HFFc6 (cell line): Measurements from ENCODE around the gene DRD1. TPM values are rescaled to one million over a fixed set of nuclear protein-coding genes. Genes with fewer than 3 reads are reported as not detected.
"Not testable (repeated sequence)": the region's sequence is repeated elsewhere in the genome, so short reads cannot be mapped to it uniquely, and the experiment has no call there.

Experiments used
- DNase-seq: peaks from one replicate; pipeline ENCODE4 v3.0.0-alpha.2; 2018
- H3K27ac Mint-ChIP-seq: 2 replicates; pipeline ENCODE4 v1.8.0; 2020; ENCODE audit warnings: mild to moderate bottlenecking, mixed read lengths
- H3K27me3 Mint-ChIP-seq: 2 replicates; pipeline ENCODE4 v1.8.0; 2021; ENCODE audit warnings: mild to moderate bottlenecking, moderate library complexity, mixed read lengths; ENCODE audit not compliant: insufficient read depth
- H3K36me3 Mint-ChIP-seq: 2 replicates; pipeline ENCODE4 v1.8.0; 2021; ENCODE audit warnings: low read depth, mixed read lengths
- H3K4me1 Mint-ChIP-seq: 2 replicates; pipeline ENCODE4 v1.8.0; 2020; ENCODE audit warnings: low read depth, mixed read lengths
- H3K4me3 Mint-ChIP-seq: 2 replicates; pipeline ENCODE4 v1.8.0; 2020; ENCODE audit warnings: mild to moderate bottlenecking, moderate library complexity, mixed read lengths
- H3K9me3 Mint-ChIP-seq: 2 replicates; pipeline ENCODE4 v1.8.0; 2020; ENCODE audit warnings: mild to moderate bottlenecking, mixed read lengths
- total RNA-seq, 6 experiments: library from RNA; stranded (reverse); fragmentation: NEBNext Ultra II Directional; extraction: Animal tissue kit (Norgen Biotek cat#: 25700); gene quantifications; 2 replicates in 1 of 6; 3 replicates in 5 of 6; pipeline ENCODE4 v1.2.3, GENCODE V29; 2021
- TF ChIP-seq, protein P1 (sequence below): fragments of 200-600 bp; sonication (generic); IDR thresholded peaks from 2 replicates; pipeline ENCODE4 v1.5.0; 2021; ENCODE audit warnings: antibody characterized with exemption, mild to moderate bottlenecking

DRD1 gene
- total RNA-seq, 6 experiments from 2014 or later: not detected

DNA sequence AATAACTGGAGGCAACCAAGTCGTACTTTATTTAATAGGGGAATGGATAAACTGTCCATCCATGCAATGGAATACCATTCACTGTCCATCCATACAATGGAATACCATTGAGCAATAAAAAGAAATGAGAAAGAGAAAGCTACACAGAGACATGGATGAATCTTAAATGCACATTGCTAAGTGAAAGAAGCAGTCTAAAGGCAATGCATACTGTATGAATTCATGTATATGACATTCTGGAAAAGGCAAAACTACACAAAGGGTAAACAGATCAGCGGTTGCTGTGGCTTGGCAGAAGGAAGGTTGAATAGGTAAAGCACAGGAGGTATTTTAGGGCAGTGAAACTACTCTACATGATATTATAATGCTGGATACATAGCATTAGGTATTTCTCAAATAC lies 16.2 kb downstream of the DRD1 start:
- no peaks in the 10 kb centered on the region for H3K27me3 Mint-ChIP-seq
- TF ChIP-seq, protein P1, sequence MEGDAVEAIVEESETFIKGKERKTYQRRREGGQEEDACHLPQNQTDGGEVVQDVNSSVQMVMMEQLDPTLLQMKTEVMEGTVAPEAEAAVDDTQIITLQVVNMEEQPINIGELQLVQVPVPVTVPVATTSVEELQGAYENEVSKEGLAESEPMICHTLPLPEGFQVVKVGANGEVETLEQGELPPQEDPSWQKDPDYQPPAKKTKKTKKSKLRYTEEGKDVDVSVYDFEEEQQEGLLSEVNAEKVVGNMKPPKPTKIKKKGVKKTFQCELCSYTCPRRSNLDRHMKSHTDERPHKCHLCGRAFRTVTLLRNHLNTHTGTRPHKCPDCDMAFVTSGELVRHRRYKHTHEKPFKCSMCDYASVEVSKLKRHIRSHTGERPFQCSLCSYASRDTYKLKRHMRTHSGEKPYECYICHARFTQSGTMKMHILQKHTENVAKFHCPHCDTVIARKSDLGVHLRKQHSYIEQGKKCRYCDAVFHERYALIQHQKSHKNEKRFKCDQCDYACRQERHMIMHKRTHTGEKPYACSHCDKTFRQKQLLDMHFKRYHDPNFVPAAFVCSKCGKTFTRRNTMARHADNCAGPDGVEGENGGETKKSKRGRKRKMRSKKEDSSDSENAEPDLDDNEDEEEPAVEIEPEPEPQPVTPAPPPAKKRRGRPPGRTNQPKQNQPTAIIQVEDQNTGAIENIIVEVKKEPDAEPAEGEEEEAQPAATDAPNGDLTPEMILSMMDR: no peak
- H3K4me3 Mint-ChIP-seq: no peak overlapping the region
- H3K4me1 Mint-ChIP-seq: no peaks in the 10 kb centered on the region
- H3K27ac Mint-ChIP-seq: no peak overlapping the region
- H3K36me3 Mint-ChIP-seq: no peaks in the 10 kb centered on the region; the same call in 1 of the 2 replicates
- DNase-seq: no peak
- no peaks in the 10 kb centered on the region; the same call in 1 of the 2 replicates for H3K9me3 Mint-ChIP-seq

DNA sequence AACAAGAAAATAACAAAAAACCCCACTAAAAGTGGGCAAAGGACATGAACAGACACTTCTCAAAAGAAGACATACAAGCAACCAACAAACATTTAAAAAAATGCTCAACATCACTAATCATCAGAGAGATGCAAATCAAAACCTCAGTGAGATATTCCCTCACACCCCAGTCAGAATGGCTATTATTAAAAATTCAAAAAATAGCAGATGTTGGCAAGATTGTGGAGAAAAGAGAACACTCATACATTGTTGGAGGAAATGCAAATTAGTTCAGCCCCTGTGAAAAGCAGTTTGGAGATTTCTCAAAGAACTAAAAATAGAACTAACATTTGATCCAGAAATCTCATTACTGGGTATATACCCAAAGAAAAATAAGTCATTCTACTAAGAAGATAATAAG lies 19.4 kb downstream of the DRD1 start:
- not testable (repeated sequence) for H3K27ac Mint-ChIP-seq, H3K36me3 Mint-ChIP-seq, H3K4me3 Mint-ChIP-seq, DNase-seq, H3K27me3 Mint-ChIP-seq, H3K4me1 Mint-ChIP-seq
- H3K9me3 Mint-ChIP-seq: peaks cover 25% of the 10 kb centered on the region

DNA sequence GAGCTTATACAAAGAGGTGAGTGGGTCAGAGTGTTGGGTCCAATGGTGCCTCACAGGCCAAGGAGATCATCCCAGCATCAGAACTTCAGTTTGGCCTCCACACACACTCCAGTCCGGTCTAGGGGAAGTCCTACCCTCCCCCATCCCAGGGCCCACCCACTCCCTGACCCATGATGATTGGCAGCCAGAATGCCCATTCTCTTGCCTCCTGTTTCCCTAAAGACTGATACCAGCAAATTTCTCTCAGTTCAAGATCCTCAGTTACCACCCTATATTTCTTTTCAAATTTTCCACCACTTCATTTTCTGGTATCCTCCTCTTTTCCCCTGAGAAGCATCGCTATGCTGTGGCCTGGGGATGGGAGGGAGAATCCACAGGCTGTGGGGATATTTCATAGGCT lies 21.9 kb downstream of the DRD1 start:
- Mint-ChIP-seq H3K36me3 (no peaks in the 10 kb centered on the region), H3K4me1 (no peaks in the 10 kb centered on the region), H3K9me3 (peaks cover 37% of the 10 kb centered on the region), H3K27me3 (no peaks in the 10 kb centered on the region; the same call in 1 of the 2 replicates), H3K27ac (no peak overlapping the region), H3K4me3 (no peak overlapping the region)
- TF ChIP-seq, protein P1: no peak
- DNase-seq: no peak

GRCh38 chr5:175420383-175420782 lies 23.6 kb downstream of the DRD1 start:
- Mint-ChIP-seq H3K4me3 (no peak overlapping the region), H3K4me1 (no peaks in the 10 kb centered on the region), H3K9me3 (peaks cover 42% of the 10 kb centered on the region), H3K27ac (no peak overlapping the region), H3K36me3 (no peaks in the 10 kb centered on the region), H3K27me3 (no peaks in the 10 kb centered on the region; the same call in 1 of the 2 replicates)
- no peak for DNase-seq
- TF ChIP-seq, protein P1: no peak

DNA sequence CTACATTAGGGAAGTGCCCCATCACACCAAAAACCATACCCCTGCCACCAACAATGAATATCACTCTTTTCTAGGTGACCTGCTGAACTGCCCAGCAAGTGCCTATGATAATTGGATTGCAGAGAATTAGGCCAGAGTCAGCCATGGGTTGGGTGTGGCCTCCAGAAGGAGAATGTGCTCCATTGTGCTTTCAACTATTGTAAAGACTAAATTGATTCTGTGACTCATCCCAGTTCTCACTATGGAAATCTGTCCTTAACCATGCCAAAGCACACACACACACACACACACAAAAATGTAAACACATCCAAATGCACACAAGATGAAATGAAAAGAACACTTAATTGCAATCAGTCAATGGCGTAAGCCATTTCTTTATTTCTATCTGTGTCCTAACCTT lies 25.7 kb downstream of the DRD1 start:
- Mint-ChIP-seq H3K4me1 (no peaks in the 10 kb centered on the region), H3K27ac (no peak overlapping the region), H3K36me3 (no peaks in the 10 kb centered on the region), H3K9me3 (peaks cover 47% of the 10 kb centered on the region), H3K27me3 (no peaks in the 10 kb centered on the region; the same call in 1 of the 2 replicates), H3K4me3 (no peak overlapping the region)
- DNase-seq: no peak
- TF ChIP-seq, protein P1: no peak

DNA sequence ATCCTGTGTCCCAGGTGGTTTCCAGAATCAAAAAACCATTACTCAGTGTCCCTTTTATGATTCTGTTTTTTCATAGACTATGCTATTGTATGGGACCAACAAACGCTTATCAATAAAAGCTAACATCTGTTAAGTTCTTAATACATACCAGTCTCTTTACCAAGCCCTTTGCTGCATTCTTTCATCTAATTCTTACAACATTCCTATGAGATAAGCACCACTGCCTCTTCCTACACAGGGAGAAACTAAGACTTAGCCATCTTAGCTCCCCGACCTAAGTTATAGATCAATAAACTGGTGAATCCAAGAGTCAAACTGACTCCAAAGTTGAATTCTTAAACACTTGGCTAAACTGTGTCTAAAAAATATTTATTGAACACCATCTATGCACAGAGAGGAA lies 26.6 kb downstream of the DRD1 start:
- TF ChIP-seq, protein P1: no peak
- H3K4me3 Mint-ChIP-seq: no peak overlapping the region
- H3K27me3 Mint-ChIP-seq: no peaks in the 10 kb centered on the region; the same call in 1 of the 2 replicates
- peaks cover 44% of the 10 kb centered on the region for H3K9me3 Mint-ChIP-seq
- no peak overlapping the region for H3K27ac Mint-ChIP-seq
- no peak for DNase-seq
- no peaks in the 10 kb centered on the region for H3K4me1 Mint-ChIP-seq
- H3K36me3 Mint-ChIP-seq: no peaks in the 10 kb centered on the region
